GM12878 (cell line): Measurements from ENCODE around the gene SOX6. TPM values are rescaled to one million over a fixed set of nuclear protein-coding genes. Genes with fewer than 3 reads are reported as not detected.

Experiments
- ATAC-seq: fragments of 200-7000 bp; cut with Tn5 transposase; 3 replicates; pipeline ENCODE4 v1.9.1; 2020; ENCODE audit warnings: mild to moderate bottlenecking, moderate library complexity
- BruUV-seq: library from RNA; stranded (reverse); fragments of 400-500 nt; replicated peaks from 2 replicates; lab custom pipeline; 2021; lab: Mats Ljungman, UMichigan
- CTCF ChIA-PET: fragments of 300-600 bp; sonication (Branson Sonifier 250); formaldehyde crosslinking; extraction: SDS; loops from one replicate; lab custom pipeline; 2021; ENCODE audit warnings: inconsistent platforms; lab: Yijun Ruan, JAX
- POLR2A ChIA-PET: fragments of 350-600 bp; formaldehyde crosslinking; extraction: SDS; loops from one replicate; lab custom pipeline; 2021; ENCODE audit warnings: inconsistent platforms; lab: Charles Lee
- RAD21 ChIA-PET: fragments of 300-600 bp; sonication (Branson Sonifier 250); formaldehyde crosslinking; loops from one replicate; lab custom pipeline; 2023; ENCODE audit warnings: antibody characterized with exemption; ENCODE audit not compliant: unreplicated experiment; lab: Charles Lee
- SMC1A ChIA-PET: fragments of 300-600 bp; sonication (Branson Sonifier 250); formaldehyde crosslinking; loops from one replicate; lab custom pipeline; 2023; ENCODE audit not compliant: unreplicated experiment, uncharacterized antibody; lab: Charles Lee
- DNase-seq: peaks from one replicate; pipeline ENCODE4 v3.0.0-alpha.2; 2011; ENCODE audit warnings: low read depth, low spot score
- FAIRE-seq: peaks from 3 replicates; lab custom pipeline; 2011; peaks lifted over from hg19 to GRCh38; lab: Jason Lieb, UNC
- H2AFZ ChIP-seq: 2 replicates; pipeline ENCODE4 v1.6.0; 2011; ENCODE audit warnings: low read depth, low read length, control low read depth; ENCODE audit not compliant: control insufficient read depth
- H3K27ac ChIP-seq: 2 replicates; pipeline ENCODE4 v1.5.1; 2011; ENCODE audit warnings: control low read depth; ENCODE audit not compliant: control insufficient read depth, insufficient read depth
- H3K27me3 ChIP-seq, 2 experiments: replicated peaks in 1 of 2; 2 replicates each; pipeline versions ENCODE4 v1.6.0 to v1.6.1; 2011; ENCODE audit warnings: low read length in 1 of 2; ENCODE audit not compliant: control insufficient read depth in 2 of 2, insufficient read depth in 2 of 2
- H3K36me3 ChIP-seq, 2 experiments: 2 replicates each; pipeline ENCODE4 v1.5.1; 2011; ENCODE audit warnings: low read length in 1 of 2; ENCODE audit not compliant: control insufficient read depth in 2 of 2, insufficient read depth in 2 of 2
- H3K4me1 ChIP-seq: 2 replicates; pipeline ENCODE4 v1.6.1; 2011; ENCODE audit warnings: mild to moderate bottlenecking, low read length, moderate library complexity, mixed read lengths; ENCODE audit not compliant: control insufficient read depth, insufficient read depth
- H3K4me2 ChIP-seq: 2 replicates; pipeline ENCODE4 v1.6.0; 2011; ENCODE audit warnings: control low read depth; ENCODE audit not compliant: control insufficient read depth, insufficient read depth
- H3K4me3 ChIP-seq: fragments of 200-600 bp; sonication (generic); 2 replicates; pipeline ENCODE4 v1.5.1; 2016
- H3K79me2 ChIP-seq: 2 replicates; pipeline ENCODE4 v1.6.0; 2011; ENCODE audit warnings: low read length; ENCODE audit not compliant: control insufficient read depth, insufficient read depth
- H3K9ac ChIP-seq: 2 replicates; pipeline ENCODE4 v1.8.0; 2011; ENCODE audit warnings: low read length, control low read depth, mixed read lengths; ENCODE audit not compliant: control insufficient read depth, insufficient read depth
- H3K9me3 ChIP-seq: replicated peaks from 3 replicates; pipeline ENCODE4 v1.5.1; 2011; ENCODE audit warnings: mild to moderate bottlenecking, low read length; ENCODE audit not compliant: control insufficient read depth, insufficient read depth
- H4K20me1 ChIP-seq: 2 replicates; pipeline ENCODE4 v1.6.0; 2011; ENCODE audit not compliant: control insufficient read depth, insufficient read depth
- BRCA1 ChIP-seq: IDR thresholded peaks from 2 replicates; pipeline ENCODE4 v1.6.1; 2011; ENCODE audit warnings: low read depth, low read length, improper control_type of control experiment
- CHD2 ChIP-seq: IDR thresholded peaks from 2 replicates; pipeline ENCODE4 v1.6.1; 2011; ENCODE audit warnings: low read depth, low read length, improper control_type of control experiment, borderline replicate concordance
- EZH2 ChIP-seq: IDR thresholded peaks from 2 replicates; pipeline ENCODE4 v1.6.1; 2012; ENCODE audit warnings: low read depth, mild to moderate bottlenecking, control low read depth, inconsistent platforms, low read length, borderline replicate concordance; ENCODE audit not compliant: control insufficient read depth
- FOXM1 ChIP-seq: IDR thresholded peaks from 2 replicates; pipeline ENCODE4 v1.6.1; 2012; ENCODE audit warnings: low read depth, mild to moderate bottlenecking, inconsistent platforms, low read length, moderate library complexity
- HDAC2 ChIP-seq: fragments of 200-600 bp; sonication (generic); IDR thresholded peaks from 2 replicates; pipeline ENCODE4 v1.6.1; 2017
- MTA2 ChIP-seq: fragments of 450-650 bp; IDR thresholded peaks from 2 replicates; pipeline ENCODE4 v1.6.1; 2016; ENCODE audit warnings: low read depth, mild to moderate bottlenecking, moderate library complexity
- NRF1 ChIP-seq: conservative IDR thresholded peaks from 2 replicates; pipeline ENCODE4 v1.6.1; 2011; ENCODE audit warnings: mild to moderate bottlenecking, low read depth, low read length, improper control_type of control experiment
- SMAD1 ChIP-seq: fragments of 450-650 bp; IDR thresholded peaks from 2 replicates; pipeline ENCODE4 v1.6.1; 2018; ENCODE audit warnings: mild to moderate bottlenecking, low read depth; ENCODE audit not compliant: partially characterized antibody
- STAT3 ChIP-seq: IDR thresholded peaks from 2 replicates; pipeline ENCODE4 v1.6.1; 2011; ENCODE audit warnings: low read depth, low read length, improper control_type of control experiment
- WRNIP1 ChIP-seq: IDR thresholded peaks from 2 replicates; pipeline ENCODE4 v1.6.1; 2011; ENCODE audit warnings: low read depth, low read length, improper control_type of control experiment, borderline replicate concordance
- YBX1 ChIP-seq: fragments of 450-650 bp; IDR thresholded peaks from 2 replicates; pipeline ENCODE4 v1.6.1; 2016; ENCODE audit warnings: antibody characterized with exemption
- WGBS: methylation state at CpG from one replicate; pipeline ENCODE4 v1.1.6; 2016; ENCODE audit warnings: low lambda C conversion rate; ENCODE audit not compliant: insufficient replicate concordance, insufficient coverage; ENCODE audit errors: missing lambda C conversion rate; 5-methylcytosine and 5-hydroxymethylcytosine counted together
- in situ Hi-C: fragments of 300-500 bp; cut with MboI; formaldehyde crosslinking; loops from 9 replicates; pipeline ENCODE4 v1.14.3; 2018; ENCODE audit warnings: mixed read lengths
- intact Hi-C: fragments of 100-400 bp; cut with micrococcal nuclease; formaldehyde crosslinking; loops from one replicate; pipeline ENCODE4 v1.14.2; 2022; ENCODE audit not compliant: unreplicated experiment
- polyA plus RNA-seq, 11 experiments: library from polyadenylated mRNA; depleted of rRNA in 4 of 11; unstranded in 6 of 11; stranded (reverse) in 5 of 11; fragments of >200 nt; fragmentation: Nextera tagmentation in 4 of 11; fragmentation: Illumina TruSeq in 1 of 11; extraction: Ambion mirVana in 4 of 11; extraction: Trizol in 1 of 11; gene quantifications; 1 replicate in 1 of 11; 2 replicates in 10 of 11; pipeline versions ENCODE4 v1.2.1 to v1.2.3, GENCODE V29; 2011 to 2016; ENCODE audit warnings: inconsistent platforms in 2 of 11, missing spikeins in 2 of 11, low read depth in 1 of 11
- total RNA-seq, 4 experiments: library from RNA; depleted of rRNA in 3 of 4; stranded (reverse); fragments of >200 nt in 3 of 4; fragmentation: Illumina TruSeq in 1 of 4; extraction: Trizol in 1 of 4; gene quantifications; 2 replicates each; pipeline versions ENCODE4 v1.2.1 to v1.2.3, GENCODE V29; 2013 to 2021
- TF ChIP-seq, protein P1 (sequence below): fragments of 450-650 bp; IDR thresholded peaks from 2 replicates; pipeline ENCODE4 v1.6.1; 2017; ENCODE audit warnings: mild to moderate bottlenecking, moderate library complexity
- TF ChIP-seq, protein P2 (sequence below): IDR thresholded peaks from 2 replicates; pipeline ENCODE4 v1.6.1; 2012; ENCODE audit warnings: low read depth, low read length, improper control_type of control experiment

The SOX6 gene
- total and polyA plus RNA-seq, 10 of the 15 experiments (the other 5 are each of a cell fraction or from before 2014, with no cell fraction given), result 0.03 to 0.71 (median 0.29) TPM; not detected in 4

- intact Hi-C loops, result no loop called here
- SMC1A ChIA-PET, result no interaction called here
These were observed 115.7 kb downstream of the SOX6 start for GRCh38 chr11:16240687-16241086.

More at GRCh38 chr11:16240687-16241086, 115.7 kb downstream of the SOX6 start:
- Histone ChIP-seq H2AFZ (no peak overlapping the region), H3K27ac (no peak overlapping the region), H3K4me1 (no peaks in the 10 kb centered on the region), H3K27me3 (no peaks in the 10 kb centered on the region), H3K79me2 (no peaks in the 10 kb centered on the region), H3K36me3 (no peaks in the 10 kb centered on the region), H3K4me3 (no peak overlapping the region), H3K9me3 (no peaks in the 10 kb centered on the region), H3K4me2 (no peak overlapping the region), H3K9ac (no peak overlapping the region), H4K20me1 (no peaks in the 10 kb centered on the region)
- POLR2A ChIA-PET, result no interaction called here
- RAD21 ChIA-PET, result no interaction called here
- in situ Hi-C loops, result no loop called here
- 0% methylated on average over 1 of the region's 1 CpG for WGBS
- no peak for DNase-seq
- BruUV-seq, result no TSS peak
- ATAC-seq, result no peak
- TF ChIP-seq CHD2 (no peak), SMAD1 (no peak), MTA2 (no peak), EZH2 (no peak), YBX1 (no peak), BRCA1 (no peak), HDAC2 (no peak), STAT3 (no peak), NRF1 (no peak), FOXM1 (no peak), WRNIP1 (no peak)
- TF ChIP-seq, protein P1, sequence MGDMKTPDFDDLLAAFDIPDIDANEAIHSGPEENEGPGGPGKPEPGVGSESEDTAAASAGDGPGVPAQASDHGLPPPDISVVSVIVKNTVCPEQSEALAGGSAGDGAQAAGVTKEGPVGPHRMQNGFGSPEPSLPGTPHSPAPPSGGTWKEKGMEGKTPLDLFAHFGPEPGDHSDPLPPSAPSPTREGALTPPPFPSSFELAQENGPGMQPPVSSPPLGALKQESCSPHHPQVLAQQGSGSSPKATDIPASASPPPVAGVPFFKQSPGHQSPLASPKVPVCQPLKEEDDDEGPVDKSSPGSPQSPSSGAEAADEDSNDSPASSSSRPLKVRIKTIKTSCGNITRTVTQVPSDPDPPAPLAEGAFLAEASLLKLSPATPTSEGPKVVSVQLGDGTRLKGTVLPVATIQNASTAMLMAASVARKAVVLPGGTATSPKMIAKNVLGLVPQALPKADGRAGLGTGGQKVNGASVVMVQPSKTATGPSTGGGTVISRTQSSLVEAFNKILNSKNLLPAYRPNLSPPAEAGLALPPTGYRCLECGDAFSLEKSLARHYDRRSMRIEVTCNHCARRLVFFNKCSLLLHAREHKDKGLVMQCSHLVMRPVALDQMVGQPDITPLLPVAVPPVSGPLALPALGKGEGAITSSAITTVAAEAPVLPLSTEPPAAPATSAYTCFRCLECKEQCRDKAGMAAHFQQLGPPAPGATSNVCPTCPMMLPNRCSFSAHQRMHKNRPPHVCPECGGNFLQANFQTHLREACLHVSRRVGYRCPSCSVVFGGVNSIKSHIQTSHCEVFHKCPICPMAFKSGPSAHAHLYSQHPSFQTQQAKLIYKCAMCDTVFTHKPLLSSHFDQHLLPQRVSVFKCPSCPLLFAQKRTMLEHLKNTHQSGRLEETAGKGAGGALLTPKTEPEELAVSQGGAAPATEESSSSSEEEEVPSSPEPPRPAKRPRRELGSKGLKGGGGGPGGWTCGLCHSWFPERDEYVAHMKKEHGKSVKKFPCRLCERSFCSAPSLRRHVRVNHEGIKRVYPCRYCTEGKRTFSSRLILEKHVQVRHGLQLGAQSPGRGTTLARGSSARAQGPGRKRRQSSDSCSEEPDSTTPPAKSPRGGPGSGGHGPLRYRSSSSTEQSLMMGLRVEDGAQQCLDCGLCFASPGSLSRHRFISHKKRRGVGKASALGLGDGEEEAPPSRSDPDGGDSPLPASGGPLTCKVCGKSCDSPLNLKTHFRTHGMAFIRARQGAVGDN, result no peak
- TF ChIP-seq, protein P2, sequence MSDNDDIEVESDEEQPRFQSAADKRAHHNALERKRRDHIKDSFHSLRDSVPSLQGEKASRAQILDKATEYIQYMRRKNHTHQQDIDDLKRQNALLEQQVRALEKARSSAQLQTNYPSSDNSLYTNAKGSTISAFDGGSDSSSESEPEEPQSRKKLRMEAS, result no peak
- CTCF ChIA-PET, result no interaction called here
- no peak for FAIRE-seq
